GM21515 (cell line): Measurements from ENCODE around the gene C10orf95.
A peak's percentile ranks its signal among the peaks of the same experiment; 100 is the strongest.

Source experiments
- ATAC-seq: cut with Tn5 transposase; IDR thresholded peaks from one replicate; pipeline ENCODE4 v1.9.1; 2021; ENCODE audit not compliant: unreplicated experiment

The C10orf95 gene

DNA sequence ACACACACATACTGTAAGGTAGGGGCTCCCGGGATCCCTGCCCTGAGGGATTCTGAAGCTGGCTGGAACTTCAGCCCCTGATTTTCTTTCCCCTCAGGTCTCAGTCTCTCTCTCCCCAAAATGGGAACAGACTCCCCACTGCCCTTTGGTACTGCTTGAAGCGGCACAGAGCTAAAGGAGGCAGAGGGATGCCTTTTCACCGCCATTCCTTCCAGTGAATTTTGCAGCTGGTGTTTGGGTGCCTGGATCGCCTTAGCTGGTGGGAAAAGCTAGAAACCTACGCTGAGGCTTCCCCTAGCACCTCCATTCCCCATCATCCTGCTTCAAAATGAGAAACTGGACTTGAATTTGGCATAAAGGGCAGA is 16.2 kb downstream of the C10orf95 start:
- ATAC-seq: no peak

DNA sequence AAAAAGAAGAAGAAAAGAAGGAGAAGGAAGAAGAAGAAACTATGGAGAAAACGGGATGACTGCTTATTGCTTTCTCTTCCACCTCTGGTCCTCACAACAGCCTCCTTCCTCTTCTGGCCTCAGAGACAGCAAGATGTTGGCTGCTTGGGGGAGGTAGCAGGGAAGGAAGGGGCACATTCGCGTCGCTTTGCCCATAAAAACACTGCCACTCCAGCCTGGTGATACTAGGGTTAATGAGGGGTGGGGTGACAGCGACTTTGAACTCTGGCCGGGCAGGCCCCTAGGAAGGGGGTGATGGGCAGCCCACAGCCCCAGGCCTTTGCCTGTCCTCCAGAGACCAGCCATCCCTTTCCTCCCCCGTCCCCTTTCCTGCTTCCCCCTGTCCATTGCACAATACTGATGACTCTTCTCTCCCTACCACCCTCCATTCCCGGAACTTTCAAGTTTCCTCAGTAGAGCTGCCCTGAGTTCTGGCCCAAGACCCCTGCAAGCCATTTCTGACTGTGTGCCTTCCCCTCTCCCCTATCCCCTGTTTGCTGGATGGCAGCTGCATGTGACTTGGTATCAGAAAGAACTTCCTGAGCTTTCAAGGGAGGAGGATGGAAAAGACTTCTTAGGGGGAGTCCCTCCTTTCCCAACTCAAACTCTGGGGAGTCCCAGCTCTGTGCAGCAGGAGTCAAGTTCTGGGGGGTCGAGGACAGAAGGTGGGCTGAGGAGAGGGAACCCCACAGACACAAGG is 16.8 kb downstream of the C10orf95 start:
- ATAC-seq: no peak

DNA sequence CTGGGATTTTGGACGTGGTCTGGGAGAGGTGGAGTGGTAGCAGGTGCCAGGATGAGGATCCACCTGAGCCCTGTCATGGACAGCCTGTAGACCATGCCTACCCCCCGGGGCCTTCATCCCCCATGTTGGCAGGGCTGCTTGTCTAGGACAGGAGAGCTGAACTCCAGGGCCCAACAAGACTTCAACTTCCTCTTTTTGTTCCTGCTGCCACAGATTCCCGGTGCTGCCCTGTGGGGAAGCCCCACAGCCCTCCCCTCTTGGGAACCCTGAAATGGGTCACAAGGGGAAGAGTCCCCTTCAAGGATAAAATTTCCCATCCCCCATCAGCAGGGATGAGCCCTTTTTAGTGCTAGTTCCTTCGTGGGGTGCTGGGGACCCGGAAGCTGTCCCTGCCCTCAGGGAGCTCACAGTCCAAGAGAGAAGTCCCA is 17.7 kb downstream of the C10orf95 start:
- no peak for ATAC-seq

DNA sequence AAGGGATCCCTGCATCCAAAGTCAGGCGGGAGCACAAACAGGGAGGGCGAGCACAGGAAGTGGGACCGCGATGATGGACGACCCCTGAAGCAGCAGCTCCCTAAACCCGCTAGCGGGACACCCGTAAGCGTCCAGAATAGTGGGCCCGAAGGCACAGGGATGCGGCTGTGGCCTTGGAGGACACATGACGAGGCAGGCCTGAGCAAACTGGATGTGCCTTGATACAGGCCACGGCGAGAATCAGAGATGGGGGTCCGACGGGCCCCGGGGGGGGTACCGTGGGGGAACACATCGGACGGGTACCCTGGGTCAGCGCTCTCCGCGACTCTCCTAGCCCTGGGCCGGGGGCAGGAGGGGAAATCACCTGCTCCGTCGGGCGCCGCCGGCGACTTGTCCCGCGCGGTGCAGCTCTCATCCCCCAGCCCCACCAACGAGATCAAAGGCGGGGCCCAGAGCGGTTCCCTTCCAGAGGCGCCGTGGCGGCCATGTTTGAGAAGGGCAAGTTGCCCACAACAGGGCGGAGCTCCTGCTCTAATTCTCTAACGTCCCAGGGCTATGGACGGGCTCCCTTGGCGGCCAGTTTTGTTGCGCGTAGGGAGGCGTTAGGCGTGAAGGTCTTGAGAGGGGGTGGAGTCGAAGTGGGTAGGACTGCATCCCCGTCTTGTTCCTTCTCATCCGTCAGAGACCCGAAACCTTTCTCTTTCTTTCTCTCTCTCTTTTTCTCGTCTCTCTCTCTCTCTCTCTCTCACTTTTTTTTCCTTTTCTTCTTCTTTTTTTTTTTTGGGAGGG is 19.0 kb downstream of the C10orf95 start, which contains the start of gene CUEDC2:
CUEDC2 (minus strand) TSS at position 413 of the 789 bp plus-strand sequence. CDS start 7,386 bp downstream, outside the sequence.
- ATAC-seq: peak; percentile 75

DNA sequence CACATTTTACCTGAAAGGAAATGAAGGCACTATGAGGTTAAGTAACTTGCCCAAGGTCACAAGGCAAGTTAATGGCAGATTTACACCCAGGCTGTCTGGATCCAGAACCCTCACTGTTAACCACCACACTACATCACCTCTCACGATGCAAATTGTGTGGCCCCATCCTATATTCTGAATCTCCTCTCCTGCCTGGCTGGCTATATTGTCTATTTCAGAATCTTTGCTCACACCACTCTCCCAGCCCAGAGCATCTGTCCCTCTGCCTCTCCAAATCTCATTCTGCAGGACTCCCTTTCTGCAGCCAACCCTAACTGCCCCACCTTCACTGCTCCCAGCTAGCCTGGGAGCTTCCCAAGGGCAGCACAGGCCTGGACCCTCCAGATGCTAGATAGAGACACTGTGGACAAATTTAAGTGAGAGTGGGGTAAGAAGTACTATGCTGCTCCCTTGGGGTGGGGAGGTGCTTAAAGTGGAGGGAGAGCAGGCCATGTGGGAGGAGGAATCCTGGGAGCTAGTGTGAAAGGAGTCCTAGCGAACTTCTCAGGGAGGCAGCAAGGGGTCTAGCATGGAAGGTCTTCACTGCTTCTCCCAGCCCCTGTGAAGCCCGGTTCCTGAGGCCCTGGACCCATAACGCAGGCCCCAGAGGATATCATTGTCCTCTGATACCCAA is 19.8 kb downstream of the C10orf95 start:
- peak; percentile 3 for ATAC-seq

DNA sequence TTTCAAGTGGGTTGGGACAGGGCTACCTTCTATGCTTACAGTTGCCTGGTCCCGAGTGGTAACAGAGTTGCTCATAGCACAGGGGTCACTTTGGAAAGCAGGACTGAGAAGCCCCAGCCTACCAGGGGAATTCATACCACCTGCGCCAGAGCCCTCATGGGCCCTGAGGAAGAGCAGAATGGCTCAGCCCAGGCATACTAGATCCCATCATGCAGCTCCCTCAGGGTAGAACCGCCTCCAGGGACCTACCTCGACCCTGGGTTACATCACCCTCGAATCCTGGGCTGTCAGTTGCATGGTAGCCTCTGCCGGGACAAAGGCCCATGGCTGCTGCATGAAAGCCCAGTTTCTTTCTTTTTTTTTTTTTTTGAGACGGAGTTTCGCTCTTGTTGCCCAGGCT is 21.9 kb downstream of the C10orf95 start:
- no peak for ATAC-seq

DNA sequence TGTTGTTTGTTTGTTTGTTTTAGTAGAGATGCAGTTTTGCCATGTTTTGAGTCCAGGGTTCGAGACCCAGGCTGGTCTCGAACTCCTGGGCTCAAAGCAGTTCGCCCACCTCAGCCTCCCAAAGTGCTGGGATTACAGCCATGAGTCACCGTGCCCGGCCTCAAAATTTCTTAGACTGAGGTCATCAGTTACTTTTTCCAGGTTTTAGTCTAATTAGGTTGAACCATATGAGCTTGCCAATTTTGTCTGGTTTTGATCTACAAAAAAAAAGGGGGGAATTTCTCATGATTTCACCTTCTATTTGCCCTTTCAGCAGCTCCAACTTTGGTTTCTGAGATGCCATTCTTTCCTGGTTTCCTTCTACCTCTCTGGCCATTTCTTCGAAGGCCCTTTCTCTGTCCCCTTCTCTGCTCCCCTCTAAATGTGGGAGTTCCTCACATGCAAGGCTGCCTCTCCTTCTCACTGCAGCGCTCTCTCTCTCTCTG is 24.5 kb downstream of the C10orf95 start:
- ATAC-seq: no peak

DNA sequence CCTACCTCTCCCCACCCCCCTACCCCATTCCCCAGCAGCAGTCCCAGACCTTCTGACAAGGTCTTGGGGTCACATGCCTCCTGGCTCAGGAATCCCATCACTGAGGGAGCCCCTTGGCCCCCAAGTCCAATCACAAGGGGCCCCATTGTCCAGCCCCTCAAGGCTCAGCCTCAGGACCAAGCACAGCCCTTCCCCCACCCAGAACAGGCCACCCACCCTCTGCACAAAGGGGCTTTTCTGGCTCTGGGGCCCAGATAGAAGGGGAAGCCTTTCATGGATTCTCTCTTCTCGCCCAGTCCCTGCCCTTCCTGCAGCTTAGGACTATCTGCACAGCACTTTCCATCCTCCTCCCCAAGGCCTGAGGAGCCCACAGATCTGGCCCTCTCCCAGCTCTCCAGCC is 25.9 kb downstream of the C10orf95 start:
- no peak for ATAC-seq

DNA sequence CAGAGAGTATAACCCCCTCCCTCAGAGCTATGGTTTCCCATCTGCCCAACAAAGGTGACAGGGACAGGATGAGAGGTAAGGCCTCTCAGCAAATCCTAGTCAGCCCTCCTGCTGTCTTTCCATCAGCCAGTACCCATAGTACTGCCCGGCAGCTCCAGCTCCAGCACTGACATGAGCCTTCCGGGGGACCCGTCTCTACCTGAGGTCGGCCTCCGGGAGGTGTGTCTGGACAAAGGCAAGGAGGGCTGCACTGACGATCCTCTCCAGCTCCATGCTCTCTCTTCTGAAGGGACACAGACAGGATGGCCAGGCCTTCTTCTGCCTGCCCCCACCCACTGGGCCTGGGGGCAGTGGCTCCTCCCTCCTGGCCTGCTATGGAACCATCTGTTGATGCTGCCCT is 26.4 kb downstream of the C10orf95 start:
- ATAC-seq: no peak

DNA sequence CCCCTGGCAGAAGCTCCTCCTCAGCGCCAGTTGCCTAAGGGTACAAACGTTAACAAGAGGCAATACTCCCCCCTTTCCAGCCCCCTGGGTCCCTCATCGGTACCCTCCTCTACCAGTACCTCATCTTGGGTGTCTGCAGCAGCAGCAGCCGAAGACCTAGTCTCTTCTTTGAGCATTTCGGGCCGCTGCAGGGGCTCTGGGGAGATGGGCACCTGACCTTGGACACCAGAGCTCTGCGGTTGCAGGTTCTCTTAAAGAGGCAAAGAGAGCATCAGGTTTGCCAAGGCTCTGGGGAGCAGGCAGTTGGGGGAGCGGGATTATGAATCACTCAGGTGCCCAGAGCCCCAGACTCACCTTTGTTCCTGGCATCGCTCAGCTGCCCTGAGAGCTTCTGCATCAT is 27.2 kb downstream of the C10orf95 start:
- ATAC-seq: no peak

DNA sequence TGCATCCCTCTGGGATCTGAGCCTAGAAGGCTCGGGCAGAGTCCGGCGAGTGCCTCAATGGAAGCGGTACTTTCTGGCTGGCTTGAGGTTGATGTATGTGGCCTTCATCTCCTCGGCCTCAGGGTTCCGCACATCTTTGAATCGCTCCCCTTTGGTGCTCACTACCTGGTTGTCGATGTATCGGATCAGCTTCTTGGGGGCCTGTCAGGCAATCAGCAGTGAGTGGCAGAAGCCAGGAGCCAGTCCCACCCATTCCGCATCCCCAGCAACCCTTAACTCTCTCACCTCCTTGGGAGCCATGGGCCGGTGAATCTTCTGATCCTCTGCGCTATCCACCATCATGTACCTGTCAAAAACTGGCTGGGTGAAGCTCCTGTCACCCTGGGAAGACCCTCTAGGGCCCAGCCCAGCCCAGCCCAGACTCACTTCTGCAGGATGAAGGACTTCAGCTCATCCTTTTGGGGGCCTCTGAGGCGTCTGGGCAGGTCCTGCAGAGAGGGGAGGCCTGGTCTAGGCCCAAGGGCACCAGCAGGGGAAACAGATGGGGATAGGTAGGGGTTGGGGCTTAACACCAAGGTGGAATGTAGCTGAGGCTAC is 27.9 kb downstream of the C10orf95 start:
- ATAC-seq: no peak

DNA sequence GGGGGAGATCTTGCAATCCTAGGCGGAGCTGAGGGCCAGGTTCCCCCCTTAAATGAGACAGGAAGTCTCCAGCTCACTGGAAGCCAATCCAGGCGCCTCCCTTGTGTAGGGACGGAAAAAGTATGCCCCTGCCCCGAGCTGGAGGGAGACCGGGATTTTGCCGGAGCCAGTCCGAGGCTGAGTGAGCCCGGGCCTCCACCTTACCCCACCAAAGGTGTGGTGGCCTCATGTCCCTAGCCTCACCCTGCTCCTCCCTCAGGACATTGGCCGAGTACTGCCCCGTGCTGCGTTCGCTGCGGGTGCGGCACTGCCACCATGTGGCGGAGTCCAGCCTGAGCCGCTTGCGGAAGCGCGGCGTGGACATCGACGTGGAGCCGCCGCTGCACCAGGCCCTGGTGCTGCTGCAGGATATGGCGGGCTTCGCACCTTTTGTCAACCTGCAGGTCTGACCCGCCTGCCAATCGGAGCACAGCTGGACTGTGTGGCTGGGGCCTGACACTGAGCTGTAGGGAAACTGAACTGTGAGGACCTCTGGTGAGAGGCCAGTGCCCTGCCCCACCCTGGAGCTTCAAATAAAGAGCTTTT is 28.7 kb downstream of the C10orf95 start:
- ATAC-seq: peak; percentile 24

DNA sequence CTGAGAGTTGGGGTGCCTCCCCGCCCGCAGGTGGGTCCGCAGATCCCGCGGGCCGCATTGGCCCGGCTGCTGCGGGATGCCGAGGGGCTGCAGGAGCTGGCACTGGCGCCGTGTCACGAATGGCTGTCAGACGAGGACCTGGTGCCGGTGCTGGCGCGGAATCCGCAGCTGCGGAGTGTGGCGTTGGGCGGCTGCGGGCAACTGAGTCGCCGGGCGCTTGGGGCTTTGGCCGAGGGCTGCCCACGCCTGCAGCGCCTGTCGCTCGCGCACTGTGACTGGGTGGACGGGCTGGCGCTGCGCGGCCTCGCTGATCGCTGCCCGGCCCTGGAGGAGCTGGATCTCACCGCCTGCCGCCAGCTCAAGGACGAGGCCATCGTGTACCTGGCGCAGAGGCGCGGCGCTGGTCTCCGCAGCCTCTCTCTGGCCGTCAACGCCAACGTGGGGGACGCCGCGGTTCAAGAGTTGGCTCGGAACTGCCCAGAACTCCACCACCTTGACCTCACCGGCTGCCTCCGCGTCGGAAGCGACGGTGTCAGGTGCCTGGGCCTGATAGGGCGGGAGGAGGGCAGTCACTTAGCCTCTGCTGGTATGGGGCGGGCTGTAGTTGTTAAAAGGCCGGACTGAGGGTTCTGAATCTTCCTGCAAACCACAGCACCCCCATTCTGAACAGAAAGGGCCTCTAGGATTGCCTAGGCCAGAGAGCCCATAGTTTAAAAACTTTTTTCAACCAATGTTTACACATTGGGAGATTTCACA is 29.4 kb downstream of the C10orf95 start:
- ATAC-seq: peak; percentile 0

DNA sequence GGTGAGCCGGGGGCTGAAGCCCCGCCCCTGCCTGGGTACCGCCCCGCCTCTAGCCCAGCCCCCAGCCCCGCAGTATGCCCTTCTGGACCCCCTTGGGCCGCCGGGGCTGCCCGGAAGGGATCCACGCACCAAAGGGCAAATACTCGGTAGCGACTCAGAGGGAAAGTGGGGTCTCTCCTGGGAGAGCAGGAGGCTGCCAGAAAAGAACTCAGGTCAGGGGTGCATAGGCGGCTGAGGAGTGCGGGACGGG is 29.9 kb downstream of the C10orf95 start:
- no peak for ATAC-seq

DNA sequence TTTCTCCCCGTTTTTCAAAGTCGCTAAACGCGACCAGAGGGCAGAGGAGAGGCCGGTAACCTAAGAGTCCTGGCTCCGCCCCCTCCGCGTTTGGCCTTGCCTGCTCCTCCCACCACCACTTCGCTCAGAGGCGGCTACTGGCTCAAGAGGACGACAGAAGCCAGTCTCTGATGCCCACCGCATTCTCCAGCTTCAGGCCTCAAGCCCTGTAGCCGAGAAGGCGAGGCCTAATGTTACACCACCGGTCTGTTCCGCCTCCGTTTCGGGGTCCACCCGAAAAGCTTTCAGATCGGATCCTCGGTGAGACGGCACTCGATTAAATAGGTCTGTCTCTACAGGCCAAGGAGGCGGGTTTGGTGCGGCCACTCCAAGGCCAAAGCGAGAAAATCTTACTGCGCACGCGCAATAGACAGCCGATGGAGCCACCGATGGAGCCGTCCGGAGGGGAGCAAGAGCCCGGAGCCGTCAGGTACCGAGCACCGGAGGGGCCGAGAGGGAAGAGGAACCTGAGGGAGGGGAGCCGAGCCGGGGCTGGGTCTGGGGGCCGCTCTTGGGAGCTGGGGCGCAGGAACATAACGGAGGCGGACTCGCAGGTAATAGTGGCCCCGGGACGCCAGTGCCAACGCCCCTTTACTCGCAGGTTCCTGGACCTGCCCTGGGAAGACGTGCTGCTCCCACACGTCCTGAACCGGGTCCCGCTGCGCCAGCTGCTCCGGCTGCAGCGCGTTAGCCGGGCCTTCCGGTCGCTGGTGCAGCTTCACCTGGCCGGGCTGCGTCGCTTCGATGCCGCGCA is 30.4 kb downstream of the C10orf95 start, which contains the start of gene FBXL15:
FBXL15 (plus strand) TSS at position 123 of the 793 bp plus-strand sequence; CDS start at position 417, 294 bp downstream.
- ATAC-seq: peak; percentile 58

DNA sequence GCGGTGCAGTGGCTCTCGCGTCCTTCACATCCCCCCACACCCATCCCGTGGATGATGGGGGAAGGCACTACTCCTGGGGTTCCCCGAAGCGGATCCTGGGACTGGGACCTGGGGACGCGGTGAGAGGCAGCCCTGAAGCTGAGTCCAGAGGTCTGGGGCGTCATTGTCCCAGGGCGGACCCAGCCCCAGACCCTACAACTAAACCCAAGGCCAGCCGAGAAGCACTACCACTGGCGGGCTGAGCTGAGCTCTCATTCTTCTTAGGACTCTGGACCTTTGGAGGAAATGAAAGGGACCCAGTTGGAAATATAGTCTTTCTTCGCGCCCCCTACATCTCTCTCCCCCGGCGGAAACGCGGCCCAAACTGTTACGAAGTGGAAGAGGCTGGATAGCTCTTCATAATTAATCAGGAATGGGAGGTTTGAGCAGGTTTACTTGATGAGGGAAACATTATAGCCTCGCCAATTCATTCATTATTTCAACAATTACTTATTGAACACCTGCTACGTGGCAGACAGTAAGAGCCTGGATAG is 31.1 kb downstream of the C10orf95 start:
- no peak for ATAC-seq

DNA sequence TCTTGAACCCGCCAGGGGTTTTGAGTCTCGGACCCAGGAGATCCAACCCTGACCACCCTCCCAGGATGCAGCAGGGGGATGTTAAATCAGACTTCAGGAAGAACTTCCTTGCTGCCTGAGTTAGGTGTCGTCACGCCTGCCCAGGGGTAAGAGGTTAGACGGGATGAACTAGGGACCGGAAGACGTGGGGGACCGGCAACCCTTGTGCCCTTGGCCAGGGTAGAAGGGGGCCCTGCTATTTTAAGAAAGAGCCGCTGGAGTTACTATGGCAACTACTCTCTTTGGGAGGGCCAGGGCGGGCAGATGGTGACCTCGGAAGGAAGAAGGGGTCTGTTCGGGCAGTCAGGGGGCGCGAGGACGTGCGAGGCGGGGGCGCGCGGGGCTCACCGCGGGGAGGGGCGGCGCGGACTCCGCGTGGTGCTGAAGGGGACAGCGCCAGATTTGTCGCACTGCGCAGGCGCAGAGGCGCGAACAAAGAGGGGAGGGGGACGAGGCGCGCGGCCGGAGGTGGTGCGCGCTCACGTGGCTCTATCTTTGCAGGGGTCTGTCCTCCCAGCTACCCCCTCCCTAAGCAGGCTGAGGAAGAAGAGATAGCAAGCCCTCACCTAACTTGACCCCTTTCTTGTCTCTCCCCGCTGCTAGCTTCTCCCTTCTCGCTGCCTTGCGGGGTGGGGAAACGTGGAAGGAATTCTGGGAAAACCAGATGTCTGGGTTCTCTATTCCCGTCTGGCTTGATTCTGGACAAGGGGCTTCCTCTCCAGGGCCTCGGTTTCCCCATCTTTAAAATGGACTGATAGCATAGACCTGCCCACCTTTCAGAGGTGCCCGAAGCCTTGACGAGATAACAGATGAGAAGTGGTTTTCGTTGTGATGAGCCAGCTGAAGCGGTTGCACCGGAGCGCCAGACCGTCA is 31.8 kb downstream of the C10orf95 start:
- no peak for ATAC-seq

DNA sequence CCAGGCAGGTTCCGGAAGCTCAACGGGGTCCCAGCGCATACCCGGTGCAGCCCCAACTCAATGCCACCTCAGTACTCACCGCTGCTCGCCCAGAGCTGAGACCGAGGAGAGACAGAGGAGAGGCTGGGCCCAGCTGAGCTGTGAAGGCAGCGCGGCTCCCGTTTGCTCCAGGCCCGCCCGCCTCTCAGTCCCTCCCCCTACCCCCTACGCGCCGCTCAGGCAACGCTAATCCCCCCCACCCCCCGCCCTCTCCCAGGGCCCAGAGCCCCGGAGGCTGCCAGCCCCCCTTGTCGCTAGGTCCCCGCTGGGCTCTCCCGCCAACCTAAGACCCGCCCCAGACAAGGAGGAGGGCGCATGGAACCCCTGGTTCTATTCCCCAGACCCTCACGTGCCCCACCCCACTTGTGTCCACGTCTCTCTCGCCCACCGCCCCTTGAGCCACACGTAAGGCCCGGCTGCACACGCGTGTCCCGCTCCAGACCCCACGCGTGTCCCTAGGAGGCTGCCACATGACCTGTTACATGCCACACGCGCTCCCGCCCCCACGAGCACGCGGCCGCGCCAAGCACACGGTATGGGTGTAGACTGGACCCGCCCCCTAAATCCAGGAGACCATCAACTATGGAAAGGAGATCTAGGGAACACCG is 32.6 kb downstream of the C10orf95 start, which contains the start of gene PSD:
PSD (minus strand) TSS at position 164 of the 647 bp plus-strand sequence. CDS start 1,747 bp downstream, outside the sequence.
- ATAC-seq: no peak
